Activated CD4-positive, alpha-beta T cell treated with anti-CD3 and anti-CD28 coated beads for 24 hours (primary cell): ENCODE data around the gene PLEK.

Experiments used
- DNase-seq, 2 donors: peaks; one replicate each; pipeline ENCODE4 v3.0.0-alpha.2; 2020; ENCODE audit warnings: low read depth in 2 of 2

The PLEK gene

GRCh38 chr2:68414876-68415275 lies 49.8 kb downstream of the PLEK start:
- no peak for DNase-seq

- DNase-seq: no peak
Observed at GRCh38 chr2:68415521-68415920, 50.4 kb downstream of the PLEK start.

- no peak for DNase-seq
Observed at GRCh38 chr2:68416081-68416675, 51.1 kb downstream of the PLEK start.

- no peak for DNase-seq
Observed at GRCh38 chr2:68417926-68418325, 52.8 kb downstream of the PLEK start.

- no peak for DNase-seq
Observed at GRCh38 chr2:68418419-68418818, 53.3 kb downstream of the PLEK start.

- no peak for DNase-seq
Observed at GRCh38 chr2:68418855-68419254, 53.8 kb downstream of the PLEK start.

- DNase-seq: no peak
Observed at GRCh38 chr2:68420254-68420910, 55.3 kb downstream of the PLEK start.

GRCh38 chr2:68423966-68424650 lies 59.0 kb downstream of the PLEK start:
- no peak for DNase-seq

- DNase-seq: no peak
Observed at GRCh38 chr2:68425503-68425902, 60.4 kb downstream of the PLEK start.

GRCh38 chr2:68426446-68426845 lies 61.4 kb downstream of the PLEK start:
- no peak for DNase-seq

- DNase-seq: no peak
Observed at GRCh38 chr2:68426848-68427579, 61.9 kb downstream of the PLEK start.

GRCh38 chr2:68428126-68428525 lies 63.0 kb downstream of the PLEK start:
- no peak for DNase-seq

GRCh38 chr2:68428746-68429145 lies 63.7 kb downstream of the PLEK start:
- no peak for DNase-seq

GRCh38 chr2:68429311-68429826 lies 64.3 kb downstream of the PLEK start:
- no peak for DNase-seq

- no peak for DNase-seq
Observed at GRCh38 chr2:68431316-68431972, 66.4 kb downstream of the PLEK start.

GRCh38 chr2:68432696-68433658 lies 67.9 kb downstream of the PLEK start:
- DNase-seq: no peak

GRCh38 chr2:68434981-68435380 lies 69.9 kb downstream of the PLEK start:
- no peak for DNase-seq

- no peak for DNase-seq
Observed at GRCh38 chr2:68435615-68436014, 70.5 kb downstream of the PLEK start.

- DNase-seq: no peak
Observed at GRCh38 chr2:68436270-68436669, 71.2 kb downstream of the PLEK start.

GRCh38 chr2:68438455-68439303 lies 73.6 kb downstream of the PLEK start:
- DNase-seq: no peak
